ENCODE data around the gene BRD4.
A peak's percentile ranks its signal among the peaks of the same experiment; 100 is the strongest.

DNA sequence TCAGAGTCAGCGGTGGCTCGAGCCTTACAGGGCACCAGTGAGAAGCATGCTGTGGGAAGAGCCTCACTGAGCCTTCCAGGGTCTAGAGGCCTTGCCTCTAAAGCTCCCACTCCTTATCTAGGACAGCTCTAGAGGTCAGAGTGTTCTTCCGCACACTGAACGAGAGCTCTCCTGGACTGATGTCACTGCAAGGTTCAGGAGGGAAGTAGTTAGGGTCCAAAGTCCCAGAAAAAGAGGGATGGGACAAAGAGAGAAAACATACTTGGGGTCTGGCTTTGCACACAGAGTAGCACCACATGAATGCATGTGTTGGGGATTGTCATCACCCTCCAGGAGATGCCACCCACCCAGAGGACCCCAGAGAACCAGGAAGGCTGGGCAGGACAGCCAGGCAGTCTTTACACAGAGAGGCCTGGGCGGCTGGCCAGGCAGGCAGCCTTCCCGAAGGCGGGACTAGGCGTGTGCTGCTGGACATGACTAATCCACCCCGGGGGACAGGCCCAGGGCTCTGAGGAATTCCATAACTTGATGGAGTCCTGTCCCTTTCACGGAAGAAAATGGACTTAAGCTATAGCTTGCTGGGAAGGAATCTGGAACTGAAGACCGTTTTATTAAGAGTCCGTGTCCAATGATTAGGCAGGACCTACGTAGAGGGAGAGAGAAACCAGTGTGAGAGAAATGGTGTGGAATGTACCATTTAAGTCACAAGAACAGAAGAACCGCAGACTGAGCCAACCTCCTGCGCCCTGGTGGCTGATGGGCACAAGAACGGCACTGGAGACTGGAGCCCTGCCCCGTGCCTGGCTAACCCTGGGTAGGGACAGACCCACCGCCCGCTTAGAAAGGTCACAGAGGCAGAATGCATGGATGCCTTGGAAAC is 83.5 kb downstream of the BRD4 start:
- TF ChIP-seq POLR2AphosphoS5 (IDR thresholded peaks at IDR 0.05) (peak in 2 of 3 donors; percentile 10 to 20), EP300 (IDR thresholded peaks at IDR 0.05; ENCODE audit: low read depth) (peak; percentile 5), POLR2A (IDR thresholded peaks at IDR 0.05) (no peak)
- TF ChIP-seq, protein P1, sequence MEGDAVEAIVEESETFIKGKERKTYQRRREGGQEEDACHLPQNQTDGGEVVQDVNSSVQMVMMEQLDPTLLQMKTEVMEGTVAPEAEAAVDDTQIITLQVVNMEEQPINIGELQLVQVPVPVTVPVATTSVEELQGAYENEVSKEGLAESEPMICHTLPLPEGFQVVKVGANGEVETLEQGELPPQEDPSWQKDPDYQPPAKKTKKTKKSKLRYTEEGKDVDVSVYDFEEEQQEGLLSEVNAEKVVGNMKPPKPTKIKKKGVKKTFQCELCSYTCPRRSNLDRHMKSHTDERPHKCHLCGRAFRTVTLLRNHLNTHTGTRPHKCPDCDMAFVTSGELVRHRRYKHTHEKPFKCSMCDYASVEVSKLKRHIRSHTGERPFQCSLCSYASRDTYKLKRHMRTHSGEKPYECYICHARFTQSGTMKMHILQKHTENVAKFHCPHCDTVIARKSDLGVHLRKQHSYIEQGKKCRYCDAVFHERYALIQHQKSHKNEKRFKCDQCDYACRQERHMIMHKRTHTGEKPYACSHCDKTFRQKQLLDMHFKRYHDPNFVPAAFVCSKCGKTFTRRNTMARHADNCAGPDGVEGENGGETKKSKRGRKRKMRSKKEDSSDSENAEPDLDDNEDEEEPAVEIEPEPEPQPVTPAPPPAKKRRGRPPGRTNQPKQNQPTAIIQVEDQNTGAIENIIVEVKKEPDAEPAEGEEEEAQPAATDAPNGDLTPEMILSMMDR (IDR thresholded peaks at IDR 0.05) = no peak
